ENCODE data around the gene SLC25A13. TPM values are rescaled to one million over a fixed set of nuclear protein-coding genes. Genes with fewer than 3 reads are reported as not detected.

SLC25A13 gene
- total RNA-seq, 2 donors from 2014 or later, result 42.4 to 73.3 TPM

GRCh38 chr7:96135241-96135640 is 186.7 kb downstream of the SLC25A13 start:
- intact Hi-C loops (cut with DNase I, micrococcal nuclease), result no loop called here
- DNase-seq (no peak), ATAC-seq (no peak)

DNA sequence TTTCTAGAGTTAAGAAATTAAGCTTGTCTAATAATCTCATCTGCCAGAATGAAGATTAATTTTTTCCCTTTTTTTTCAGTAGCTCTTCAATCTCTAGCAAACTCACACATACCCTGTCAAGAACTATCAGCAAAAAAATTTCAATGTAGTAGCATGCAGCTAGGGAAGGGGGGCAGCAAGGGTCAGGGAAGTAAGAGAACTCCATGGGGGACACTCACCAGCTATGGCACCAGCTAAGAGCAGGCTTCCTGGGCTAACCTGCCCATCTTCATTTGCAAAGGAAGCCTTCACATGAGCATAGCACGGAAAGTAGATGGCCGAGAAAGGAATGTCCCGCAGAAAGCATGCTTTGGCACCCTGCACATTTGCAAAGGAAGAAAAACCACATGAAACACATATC is 190.4 kb downstream of the SLC25A13 start:
- ATAC-seq (no peak), DNase-seq (no peak)
- intact Hi-C loops (cut with DNase I, micrococcal nuclease), result no loop called here

GRCh38 chr7:96127746-96128145 is 194.2 kb downstream of the SLC25A13 start:
- DNase-seq, result no peak

GRCh38 chr7:96126382-96126781 is 195.5 kb downstream of the SLC25A13 start:
- intact Hi-C loops (cut with DNase I, micrococcal nuclease), result no loop called here
- DNase-seq, result no peak
- ATAC-seq, result peak; percentile 81

More at GRCh38 chr7:96127746-96128145, 194.2 kb downstream of the SLC25A13 start:
- intact Hi-C loops (cut with DNase I, micrococcal nuclease), result no loop called here
- ATAC-seq, result no peak

- no peak for ATAC-seq
- DNase-seq, result no peak
- intact Hi-C loops (cut with DNase I, micrococcal nuclease), result no loop called here
Measured at GRCh38 chr7:96122746-96123145, 199.2 kb downstream of the SLC25A13 start.

DNA sequence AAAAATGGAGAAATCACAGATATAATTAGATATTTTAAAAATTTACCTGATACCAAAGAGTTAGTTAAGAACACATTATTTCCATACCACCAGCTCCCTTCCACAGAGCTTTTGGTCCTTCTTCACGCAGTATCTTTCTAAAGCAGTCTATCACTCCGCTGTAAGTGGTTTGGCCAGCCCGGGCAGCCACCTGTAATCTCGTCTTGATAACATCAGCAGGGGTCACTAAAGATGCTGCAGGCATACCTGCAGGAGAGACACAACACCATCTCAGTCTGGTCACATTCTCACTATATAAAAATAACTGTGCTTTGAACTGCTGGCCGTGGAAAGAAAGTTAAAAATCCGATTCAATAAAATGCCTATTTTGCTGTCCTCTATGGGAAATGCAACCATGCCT is 200.1 kb downstream of the SLC25A13 start:
- no peak for ATAC-seq
- intact Hi-C loops (cut with DNase I, micrococcal nuclease), result no loop called here
- DNase-seq, result no peak

- intact Hi-C loops (cut with DNase I, micrococcal nuclease), result no loop called here
- no peak for ATAC-seq
- DNase-seq, result no peak
Measured at GRCh38 chr7:96120445-96121225, 201.3 kb downstream of the SLC25A13 start.

GRCh38 chr7:96118449-96119001 is 203.4 kb downstream of the SLC25A13 start:
- DNase-seq, result no peak
- intact Hi-C loops (cut with DNase I, micrococcal nuclease), result no loop called here
- no peak for ATAC-seq

- intact Hi-C loops (cut with DNase I, micrococcal nuclease), result no loop called here
- no peak for ATAC-seq
- no peak for DNase-seq
Measured at GRCh38 chr7:96116173-96116572, 205.7 kb downstream of the SLC25A13 start.

DNA sequence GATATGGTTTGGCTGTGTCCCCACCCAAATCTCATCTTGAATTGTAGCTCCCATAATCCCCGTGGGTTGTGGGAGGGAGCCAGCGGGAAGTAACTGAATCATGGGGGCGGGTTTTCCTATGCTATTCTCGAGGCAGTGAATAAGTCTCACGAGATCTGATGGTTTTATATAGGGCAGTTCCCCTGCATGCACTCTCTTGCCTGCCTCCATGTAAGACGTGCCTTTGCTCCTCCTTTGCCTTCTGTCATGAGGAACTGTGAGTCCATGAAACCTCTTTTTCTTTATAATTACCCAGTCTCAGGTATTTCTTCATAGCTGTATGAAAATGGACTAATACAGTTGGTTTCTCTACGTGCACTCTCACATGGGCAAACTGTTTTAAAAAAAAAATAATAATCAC is 207.7 kb downstream of the SLC25A13 start:
- ATAC-seq (no peak), DNase-seq (no peak)
- intact Hi-C loops (cut with DNase I, micrococcal nuclease), result no loop called here

GRCh38 chr7:96111405-96111804 is 210.5 kb downstream of the SLC25A13 start:
- DNase-seq (no peak), ATAC-seq (no peak)
- intact Hi-C loops (cut with DNase I, micrococcal nuclease), result no loop called here

DNA sequence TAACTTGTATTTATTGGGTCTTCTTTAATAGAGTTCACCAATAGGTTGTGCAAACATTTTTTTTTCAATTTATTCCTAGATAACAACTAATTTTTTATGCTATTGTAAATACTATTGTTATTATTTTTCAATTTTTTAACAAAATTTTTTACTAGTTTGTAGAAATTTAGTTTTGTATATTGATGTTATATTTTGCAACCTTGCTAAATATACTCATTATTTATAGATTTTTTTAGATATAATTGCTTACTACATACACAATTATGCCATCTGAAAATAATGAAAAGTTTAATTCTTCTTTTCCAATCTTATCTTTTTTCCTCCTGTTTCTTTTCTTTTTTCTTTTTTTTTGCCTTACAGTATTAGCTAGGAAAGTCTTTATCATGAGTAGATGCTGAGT is 216.9 kb downstream of the SLC25A13 start:
- ATAC-seq (no peak), DNase-seq (no peak)
- intact Hi-C loops (cut with DNase I, micrococcal nuclease), result no loop called here

GRCh38 chr7:96102096-96102811 is 219.6 kb downstream of the SLC25A13 start:
- no peak for DNase-seq
- intact Hi-C loops (cut with DNase I, micrococcal nuclease), result no loop called here
- ATAC-seq, result no peak

DNA sequence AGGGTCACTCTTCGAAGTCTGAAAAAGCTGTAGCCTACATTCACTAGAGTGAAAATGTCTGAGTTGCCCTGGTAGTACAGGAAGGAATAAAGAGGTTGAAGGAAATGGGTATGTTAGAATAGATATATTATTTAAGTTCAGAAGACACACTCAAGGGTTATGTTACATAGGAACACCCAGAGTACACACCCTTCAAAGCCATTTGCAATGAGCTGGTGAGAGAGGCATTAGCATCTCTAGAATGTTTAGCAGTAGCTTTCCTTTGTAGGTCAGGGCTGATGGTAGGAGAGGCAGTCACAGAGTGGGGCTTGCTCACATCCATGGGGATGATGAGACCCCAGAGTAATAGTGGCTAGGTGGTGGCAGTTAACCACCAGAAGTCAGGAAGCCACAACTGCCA is 221.2 kb downstream of the SLC25A13 start:
- ATAC-seq, result no peak
- intact Hi-C loops (cut with DNase I, micrococcal nuclease), result no loop called here
- DNase-seq, result no peak

- ATAC-seq, result no peak
- intact Hi-C loops (cut with DNase I, micrococcal nuclease), result no loop called here
- DNase-seq, result no peak
Measured at GRCh38 chr7:96097835-96098234, 224.1 kb downstream of the SLC25A13 start.

GRCh38 chr7:96093435-96093834 is 228.5 kb downstream of the SLC25A13 start:
- DNase-seq, result no peak
- intact Hi-C loops (cut with DNase I, micrococcal nuclease), result no loop called here
- ATAC-seq, result no peak

- intact Hi-C loops (cut with DNase I, micrococcal nuclease), result no loop called here
- no peak for ATAC-seq
- DNase-seq, result no peak
Measured at GRCh38 chr7:96090756-96091155, 231.1 kb downstream of the SLC25A13 start.

GRCh38 chr7:96089511-96089910 is 232.4 kb downstream of the SLC25A13 start:
- intact Hi-C loops (cut with DNase I, micrococcal nuclease), result no loop called here
- ATAC-seq (no peak), DNase-seq (no peak)

- DNase-seq (no peak), ATAC-seq (peak; percentile 32)
- intact Hi-C loops (cut with DNase I, micrococcal nuclease), result no loop called here
Measured at GRCh38 chr7:96088579-96088978, 233.3 kb downstream of the SLC25A13 start.

- no peak for ATAC-seq
- intact Hi-C loops (cut with DNase I, micrococcal nuclease), result no loop called here
- no peak for DNase-seq
Measured at GRCh38 chr7:96085953-96086352, 235.9 kb downstream of the SLC25A13 start.
